GM12801 (cell line): ENCODE measurements around the gene KAT6B.

Source experiments
- TF ChIP-seq, protein P1 (sequence below): IDR thresholded peaks from one replicate; pipeline ENCODE4 v1.5.1; 2011; ENCODE audit warnings: control low read depth; ENCODE audit not compliant: insufficient read length; ENCODE audit errors: extremely low read depth

The KAT6B gene

DNA sequence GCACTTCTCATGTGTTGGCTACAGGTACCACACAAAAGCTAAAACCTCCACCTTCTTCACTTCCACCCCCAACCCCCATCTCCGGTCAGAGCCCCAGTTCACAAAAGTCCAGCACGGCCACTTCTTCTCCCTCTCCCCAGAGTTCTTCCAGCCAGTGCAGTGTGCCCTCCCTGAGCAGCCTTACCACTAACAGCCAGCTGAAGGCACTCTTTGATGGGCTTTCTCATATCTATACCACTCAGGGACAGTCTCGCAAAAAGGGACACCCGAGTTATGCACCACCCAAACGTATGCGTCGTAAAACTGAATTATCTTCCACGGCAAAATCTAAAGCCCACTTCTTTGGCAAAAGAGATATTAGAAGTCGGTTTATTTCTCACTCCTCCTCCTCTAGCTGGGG lies 149.4 kb downstream of the KAT6B start:
- TF ChIP-seq, protein P1, sequence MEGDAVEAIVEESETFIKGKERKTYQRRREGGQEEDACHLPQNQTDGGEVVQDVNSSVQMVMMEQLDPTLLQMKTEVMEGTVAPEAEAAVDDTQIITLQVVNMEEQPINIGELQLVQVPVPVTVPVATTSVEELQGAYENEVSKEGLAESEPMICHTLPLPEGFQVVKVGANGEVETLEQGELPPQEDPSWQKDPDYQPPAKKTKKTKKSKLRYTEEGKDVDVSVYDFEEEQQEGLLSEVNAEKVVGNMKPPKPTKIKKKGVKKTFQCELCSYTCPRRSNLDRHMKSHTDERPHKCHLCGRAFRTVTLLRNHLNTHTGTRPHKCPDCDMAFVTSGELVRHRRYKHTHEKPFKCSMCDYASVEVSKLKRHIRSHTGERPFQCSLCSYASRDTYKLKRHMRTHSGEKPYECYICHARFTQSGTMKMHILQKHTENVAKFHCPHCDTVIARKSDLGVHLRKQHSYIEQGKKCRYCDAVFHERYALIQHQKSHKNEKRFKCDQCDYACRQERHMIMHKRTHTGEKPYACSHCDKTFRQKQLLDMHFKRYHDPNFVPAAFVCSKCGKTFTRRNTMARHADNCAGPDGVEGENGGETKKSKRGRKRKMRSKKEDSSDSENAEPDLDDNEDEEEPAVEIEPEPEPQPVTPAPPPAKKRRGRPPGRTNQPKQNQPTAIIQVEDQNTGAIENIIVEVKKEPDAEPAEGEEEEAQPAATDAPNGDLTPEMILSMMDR: no peak

DNA sequence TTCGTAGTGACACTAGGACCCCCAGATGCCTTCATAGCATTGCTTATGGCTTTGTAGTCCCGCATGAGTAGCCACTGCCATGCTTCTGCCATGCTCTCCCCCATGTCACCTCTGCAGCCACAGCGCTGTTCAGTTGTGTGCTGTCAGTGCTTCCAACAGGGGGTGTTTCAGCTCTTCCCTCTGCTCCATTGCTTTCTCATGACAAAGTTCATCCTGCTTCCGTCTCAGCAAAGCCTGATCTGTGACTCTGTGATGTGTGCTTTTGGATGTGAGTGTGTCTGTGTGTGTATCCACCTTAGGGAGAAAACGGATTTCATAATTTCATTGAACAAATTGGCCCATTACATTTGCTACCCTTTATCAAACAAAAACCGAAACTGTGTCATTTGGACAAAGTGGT lies 150.2 kb downstream of the KAT6B start:
- TF ChIP-seq, protein P1: no peak

DNA sequence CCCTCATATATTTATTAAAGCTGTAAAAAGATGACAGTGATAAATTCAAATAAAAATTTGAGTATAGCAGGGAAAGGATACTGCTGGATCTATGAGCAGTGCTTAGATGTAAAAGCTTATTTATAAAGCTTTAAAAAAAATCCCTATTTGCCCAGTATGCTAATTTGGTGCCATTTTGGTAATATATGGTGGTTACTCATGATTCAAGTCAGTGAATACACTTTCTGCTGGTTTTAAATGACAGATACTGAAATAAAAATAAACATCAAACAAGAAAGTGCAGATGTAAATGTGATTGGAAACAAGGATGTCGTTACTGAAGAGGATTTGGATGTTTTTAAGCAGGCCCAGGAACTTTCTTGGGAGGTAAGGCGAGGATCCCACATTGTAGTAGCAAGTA lies 150.7 kb downstream of the KAT6B start:
- TF ChIP-seq, protein P1: no peak

DNA sequence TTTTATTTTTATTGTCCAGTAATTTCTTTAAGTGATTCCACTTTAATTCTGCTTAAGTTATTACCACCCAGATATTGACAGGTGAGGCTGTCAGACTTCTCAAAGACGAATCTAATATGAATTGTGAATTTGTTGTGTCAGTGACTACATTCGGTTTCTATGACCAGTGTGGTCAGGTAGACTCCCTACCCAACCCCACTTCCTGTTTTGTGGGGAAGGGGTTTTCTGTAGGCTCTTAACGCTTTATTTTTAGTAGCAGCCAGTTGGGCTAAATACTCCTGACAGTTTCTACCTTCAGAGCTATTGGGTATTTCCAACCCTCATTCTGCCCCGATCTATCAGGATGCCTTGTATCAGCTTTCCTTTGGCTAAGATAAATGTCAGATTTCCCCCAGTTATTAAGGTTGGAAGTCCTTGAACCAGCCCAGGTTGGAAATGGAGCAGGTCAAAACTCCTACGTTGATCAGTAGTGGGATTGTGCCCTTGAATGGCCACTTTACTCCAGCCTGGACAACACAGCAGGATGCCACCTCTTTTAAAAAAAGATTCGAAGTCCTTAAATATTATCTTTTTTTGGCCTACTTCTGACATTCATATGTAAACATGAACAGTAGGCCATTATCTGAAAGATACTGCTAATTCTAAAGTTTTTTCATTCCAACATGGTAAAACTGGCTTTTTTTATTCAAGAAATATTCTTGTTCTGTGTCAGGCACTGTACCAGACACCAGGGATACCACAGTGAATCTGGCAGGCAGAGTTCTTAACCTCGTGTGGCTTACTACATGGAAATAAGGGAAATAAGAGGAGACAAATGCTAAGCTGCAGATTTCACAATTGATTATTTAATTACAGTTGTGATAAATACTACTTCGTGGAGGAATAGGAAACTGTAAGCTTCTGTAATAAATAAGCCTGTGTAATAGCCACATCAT lies 151.8 kb downstream of the KAT6B start:
- TF ChIP-seq, protein P1: no peak

DNA sequence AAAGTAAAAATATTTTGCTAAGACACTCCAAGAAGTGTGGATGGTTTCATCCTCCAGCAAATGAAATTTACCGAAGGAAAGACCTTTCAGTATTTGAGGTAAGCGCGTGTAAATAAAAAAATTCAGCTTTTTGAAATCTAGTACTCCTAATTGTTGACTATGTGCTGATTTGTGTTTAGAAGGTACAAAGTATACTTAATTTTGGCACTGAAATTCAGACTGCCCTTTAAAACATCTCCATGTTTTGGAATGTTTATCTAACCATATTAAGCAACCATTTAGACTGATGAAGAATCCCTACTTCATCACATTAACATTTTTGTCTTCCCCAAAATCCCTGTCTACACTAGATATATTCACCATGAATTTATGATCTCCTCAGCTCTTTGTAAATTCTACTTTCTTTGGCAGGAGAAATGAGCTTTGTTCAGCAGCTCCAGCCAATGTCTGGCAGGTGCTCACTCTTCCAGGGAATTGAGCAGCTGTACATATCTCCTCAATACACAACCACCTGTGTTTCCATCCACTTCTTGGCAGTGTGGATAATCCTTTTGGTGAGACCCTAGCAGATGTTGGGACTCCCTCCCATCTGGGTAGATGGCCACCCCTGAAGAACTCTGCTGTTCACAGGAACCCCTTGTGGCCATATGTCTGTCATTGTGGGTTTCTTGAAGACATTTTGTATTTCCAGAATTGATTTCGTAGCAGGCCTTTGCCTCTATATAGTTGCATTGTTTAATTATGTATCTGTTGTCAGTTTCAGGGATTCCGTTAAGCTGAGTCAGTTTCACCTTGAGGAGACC lies 155.6 kb downstream of the KAT6B start:
- TF ChIP-seq, protein P1: no peak

DNA sequence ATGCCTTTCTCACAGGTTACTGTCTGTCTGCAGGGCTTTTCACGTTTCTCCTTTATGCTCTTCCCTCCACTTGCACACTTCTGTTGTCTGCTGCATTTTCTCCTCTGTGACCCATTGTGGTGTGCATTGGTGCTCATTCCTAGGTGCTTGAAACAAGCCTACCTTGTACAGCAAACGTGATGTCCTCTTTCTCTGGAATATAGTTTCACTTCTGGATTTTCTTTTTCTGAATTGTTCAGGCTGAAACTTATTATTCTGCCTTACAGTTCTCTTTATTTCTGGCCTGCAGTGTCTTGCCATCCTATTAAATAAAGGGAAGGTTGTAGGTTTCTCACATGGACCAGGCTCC lies 156.2 kb downstream of the KAT6B start:
- TF ChIP-seq, protein P1: no peak

DNA sequence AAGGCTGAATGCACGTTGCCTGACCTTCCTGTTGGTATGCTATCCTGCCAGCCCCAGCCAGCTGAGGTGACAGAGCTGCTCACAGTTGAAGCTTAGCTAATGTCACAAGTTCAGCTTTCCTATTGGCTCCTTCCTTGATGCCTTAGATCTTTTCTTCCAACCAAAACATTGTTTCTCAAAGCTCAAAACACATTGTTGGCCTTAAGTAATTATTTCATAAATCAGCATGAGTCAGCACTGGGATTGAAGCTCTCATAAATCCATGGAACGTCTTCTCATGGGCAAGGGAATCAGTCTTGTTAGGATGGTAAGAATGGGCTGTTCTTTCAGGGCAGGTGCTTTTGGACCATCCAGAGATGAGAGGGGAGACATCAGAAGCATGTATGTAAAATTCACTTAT lies 157.0 kb downstream of the KAT6B start:
- TF ChIP-seq, protein P1: no peak
